HEK293T (cell line): ENCODE measurements around the gene SPEG.

Experiments used
- CTCF ChIA-PET: fragments of 350-600 bp; formaldehyde crosslinking; extraction: SDS; loops from one replicate; lab custom pipeline; 2021; ENCODE audit warnings: antibody characterized with exemption, inconsistent platforms; lab: Yijun Ruan, JAX
- POLR2A ChIA-PET: fragments of 350-600 bp; formaldehyde crosslinking; extraction: SDS; loops from one replicate; lab custom pipeline; 2020; ENCODE audit warnings: antibody characterized with exemption, inconsistent platforms; lab: Yijun Ruan, JAX
- DNase-seq: peaks from one replicate; pipeline ENCODE4 v3.0.0; 2012; ENCODE audit warnings: mixed read lengths; ENCODE audit errors: extremely low spot score
- ARNT ChIP-seq: fragments of 450-650 bp; IDR thresholded peaks from 2 replicates; pipeline ENCODE4 v1.6.1; 2017; ENCODE audit warnings: mild to moderate bottlenecking
- BHLHE40 ChIP-seq: fragments of 450-650 bp; IDR thresholded peaks from 2 replicates; pipeline ENCODE4 v1.6.1; 2016; ENCODE audit warnings: mild to moderate bottlenecking, moderate library complexity, borderline replicate concordance
- CTBP1 ChIP-seq: fragments of 450-650 bp; IDR thresholded peaks from 2 replicates; pipeline ENCODE4 v1.6.1; 2016; ENCODE audit warnings: borderline replicate concordance
- ELF4 ChIP-seq: fragments of 450-650 bp; IDR thresholded peaks from 2 replicates; pipeline ENCODE4 v1.6.1; 2017; ENCODE audit warnings: antibody characterized with exemption
- FOXA1 ChIP-seq: fragments of 450-650 bp; IDR thresholded peaks from 2 replicates; pipeline ENCODE4 v1.6.1; 2016; ENCODE audit warnings: mild to moderate bottlenecking
- FOXK2 ChIP-seq: fragments of 450-650 bp; IDR thresholded peaks from 2 replicates; pipeline ENCODE4 v1.6.1; 2016; ENCODE audit warnings: mild to moderate bottlenecking
- FOXM1 ChIP-seq: fragments of 450-650 bp; IDR thresholded peaks from 2 replicates; pipeline ENCODE4 v1.6.1; 2017; ENCODE audit warnings: mild to moderate bottlenecking, borderline replicate concordance
- HDGF ChIP-seq: fragments of 450-650 bp; IDR thresholded peaks from 2 replicates; pipeline ENCODE4 v1.6.1; 2017; ENCODE audit warnings: antibody characterized with exemption, borderline replicate concordance
- L3MBTL2 ChIP-seq: fragments of 450-650 bp; conservative IDR thresholded peaks from 2 replicates; pipeline ENCODE4 v1.6.1; 2016; ENCODE audit warnings: mild to moderate bottlenecking
- LEF1 ChIP-seq: fragments of 450-650 bp; IDR thresholded peaks from 2 replicates; pipeline ENCODE4 v1.6.1; 2017; ENCODE audit warnings: mild to moderate bottlenecking, borderline replicate concordance
- NFRKB ChIP-seq: fragments of 450-650 bp; IDR thresholded peaks from 2 replicates; pipeline ENCODE4 v1.6.1; 2016; ENCODE audit warnings: mild to moderate bottlenecking, moderate library complexity
- PKNOX1 ChIP-seq: fragments of 450-650 bp; IDR thresholded peaks from 2 replicates; pipeline ENCODE4 v1.6.1; 2016
- SP1 ChIP-seq: fragments of 450-650 bp; IDR thresholded peaks from 2 replicates; pipeline ENCODE4 v1.6.1; 2017
- SUZ12 ChIP-seq: fragments of 450-650 bp; IDR thresholded peaks from 2 replicates; pipeline ENCODE4 v1.6.1; 2016; ENCODE audit warnings: mild to moderate bottlenecking
- TARDBP ChIP-seq: fragments of 450-650 bp; IDR thresholded peaks from 2 replicates; pipeline ENCODE4 v1.6.1; 2016
- ZNF384 ChIP-seq: fragments of 450-650 bp; IDR thresholded peaks from 2 replicates; pipeline ENCODE4 v1.6.1; 2016

The SPEG gene

DNA sequence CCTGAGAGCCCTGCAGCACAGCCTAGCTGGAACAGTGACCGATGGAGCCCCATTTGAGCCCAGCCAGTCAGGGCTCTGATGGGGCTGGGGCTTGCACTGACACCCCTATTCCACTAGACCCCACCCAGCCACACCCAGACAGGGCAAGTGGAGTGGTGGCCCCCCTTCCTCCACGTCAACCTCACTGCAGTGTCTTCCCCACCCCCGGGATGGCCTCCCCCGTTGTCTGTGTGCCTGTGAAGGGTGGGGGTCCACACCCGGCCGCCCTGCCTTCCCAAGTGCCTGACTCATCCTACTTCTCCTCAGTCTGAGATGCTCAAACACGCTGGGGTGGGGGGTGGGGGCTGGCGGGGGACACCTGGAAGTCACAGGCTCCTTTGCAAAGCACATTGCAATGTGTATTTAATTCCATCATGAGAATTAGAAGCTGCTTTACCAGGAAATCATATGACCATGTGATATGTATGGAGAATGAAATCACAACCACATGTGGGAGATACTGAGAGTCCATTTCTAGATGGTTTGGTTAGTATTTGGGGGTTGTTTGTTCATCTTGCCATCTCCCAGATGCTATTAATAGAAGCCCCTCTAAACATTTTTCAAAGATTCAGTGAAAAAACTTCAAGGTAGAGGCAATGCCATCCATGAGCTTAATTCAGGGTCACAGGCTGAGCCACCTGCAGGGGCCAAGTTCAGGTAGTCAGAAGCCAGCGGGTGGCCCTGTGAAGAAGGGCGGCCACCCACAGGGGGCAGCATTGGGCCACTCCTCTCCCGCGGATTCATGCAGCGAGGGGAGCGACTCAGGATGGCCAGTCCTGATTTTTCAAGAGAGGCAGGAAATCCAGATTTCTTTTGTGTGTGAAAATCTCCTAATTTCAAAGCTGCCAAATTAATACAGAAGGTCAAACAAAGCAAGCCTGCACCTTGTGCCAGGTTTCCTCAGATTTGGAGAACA, 41.3 kb downstream of the SPEG start:
- CTCF ChIA-PET: interaction anchor here (0.6 to 2.2 kb wide), 12 partner anchors 10 to 61 kb away, joined by 3 to 12 read pairs (median 4); partner anchors contain the start of gene GMPPA
- POLR2A ChIA-PET: interaction anchor here (1.0 to 1.5 kb wide), 3 partner anchors 20 to 23 kb away, joined by 3 read pairs; partner anchors contain the start of gene GMPPA
- TF ChIP-seq LEF1 (no peak), BHLHE40 (no peak), ARNT (0 out of 2 replicates have a peak, but pooled peaks have one; percentile 7)
- DNase-seq: peak; percentile 82

GRCh38 chr2:219476652-219477151, 42.1 kb downstream of the SPEG start:
- POLR2A ChIA-PET: interaction anchor here (1.0 to 1.5 kb wide), 3 partner anchors 19 to 22 kb away, joined by 3 read pairs; partner anchors contain the start of gene GMPPA
- TF ChIP-seq ARNT (no peak), HDGF (no peak), FOXA1 (no peak), FOXK2 (no peak), PKNOX1 (no peak), ELF4 (no peak), ZNF384 (no peak), LEF1 (no peak), SP1 (no peak), FOXM1 (no peak), TARDBP (no peak), NFRKB (no peak), BHLHE40 (no peak)
- DNase-seq: no peak
- CTCF ChIA-PET: interaction anchor here (1.0 to 2.2 kb wide), 10 partner anchors 9 to 53 kb away, joined by 3 to 12 read pairs (median 4); partner anchors contain the start of gene GMPPA

GRCh38 chr2:219477179-219477578, 42.5 kb downstream of the SPEG start:
- POLR2A ChIA-PET: interaction anchor here (1.5 kb wide), 1 partner anchor 19 kb away, joined by 3 read pairs; no protein-coding TSS in a partner anchor
- DNase-seq: no peak
- no peak for TF ChIP-seq SP1
- no peak for TF ChIP-seq BHLHE40
- TF ChIP-seq ARNT: no peak
- no peak for TF ChIP-seq FOXK2
- no peak for TF ChIP-seq SUZ12
- TF ChIP-seq L3MBTL2: no peak
- TF ChIP-seq ZNF384: no peak
- no peak for TF ChIP-seq LEF1
- TF ChIP-seq NFRKB: no peak
- no peak for TF ChIP-seq PKNOX1
- no peak for TF ChIP-seq ELF4
- TF ChIP-seq CTBP1: no peak
- TF ChIP-seq FOXM1: no peak
- no peak for TF ChIP-seq HDGF
- CTCF ChIA-PET: interaction anchor here (0.9 to 1.6 kb wide), 5 partner anchors 30 to 52 kb away, joined by 3 to 7 read pairs (median 4); no protein-coding TSS in a partner anchor

GRCh38 chr2:219477815-219478214, 43.2 kb downstream of the SPEG start:
- POLR2A ChIA-PET: no interaction called here

DNA sequence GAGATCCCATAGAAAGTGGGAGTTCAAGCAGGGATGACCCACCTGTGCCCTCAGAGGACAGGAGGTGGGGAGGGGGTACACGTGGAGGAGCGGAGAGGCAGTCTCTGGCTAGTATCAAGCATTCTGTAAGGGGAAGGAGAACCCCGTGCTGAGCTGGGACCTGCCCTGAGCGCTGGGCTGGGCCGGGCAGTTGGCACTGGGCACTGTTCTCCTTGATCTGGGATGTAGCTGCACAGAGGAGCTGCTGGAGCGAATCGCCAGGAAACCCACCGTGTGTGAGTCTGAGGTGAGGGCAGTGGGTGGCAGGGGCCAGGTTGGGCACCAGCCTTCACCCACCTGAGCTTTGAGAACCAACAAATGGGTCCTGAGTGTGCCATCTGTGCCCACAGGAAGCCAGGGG, 44.3 kb downstream of the SPEG start:
- no peak for TF ChIP-seq ZNF384
- no peak for DNase-seq
- POLR2A ChIA-PET: interaction anchor here (0.6 to 0.8 kb wide), 2 partner anchors 8 to 16 kb away, joined by 3 read pairs; no protein-coding TSS in a partner anchor
- CTCF ChIA-PET: interaction anchor here (0.8 to 1.4 kb wide), 2 partner anchors 16 to 51 kb away, joined by 5 to 6 read pairs; a partner anchor contains a TSS

More at GRCh38 chr2:219477815-219478214, 43.2 kb downstream of the SPEG start:
- TF ChIP-seq TARDBP (no peak), BHLHE40 (no peak), ARNT (no peak), SP1 (no peak), ZNF384 (no peak)
- CTCF ChIA-PET: interaction anchor here (0.8 to 1.2 kb wide), 5 partner anchors 32 to 75 kb away, joined by 3 to 7 read pairs (median 4); no protein-coding TSS in a partner anchor
- no peak for DNase-seq

GRCh38 chr2:219480004-219480403, 45.4 kb downstream of the SPEG start:
- TF ChIP-seq HDGF (no peak), FOXM1 (no peak), LEF1 (no peak), FOXK2 (no peak), BHLHE40 (no peak), NFRKB (no peak), SUZ12 (no peak), SP1 (no peak), ZNF384 (no peak), ELF4 (no peak)
- no peak for DNase-seq
- POLR2A ChIA-PET: no interaction called here
- CTCF ChIA-PET: no interaction called here
